CD4-positive, alpha-beta memory T cell (primary cell): Measurements from ENCODE around the gene SPEM3. TPM values are rescaled to one million over a fixed set of nuclear protein-coding genes. Genes with fewer than 3 reads are reported as not detected.
A peak's percentile ranks its signal among the peaks of the same experiment; 100 is the strongest.

ENCODE experiments used
- CTCF ChIA-PET: fragments of 350-600 bp; sonication (Branson Sonifier 250); formaldehyde crosslinking; loops from one replicate; lab custom pipeline; 2021; ENCODE audit warnings: inconsistent platforms; ENCODE audit not compliant: partially characterized antibody; lab: Charles Lee
- POLR2A ChIA-PET: fragments of 350-600 bp; sonication (Branson Sonifier 250); formaldehyde crosslinking; loops from one replicate; lab custom pipeline; 2021; ENCODE audit not compliant: partially characterized antibody; lab: Charles Lee
- DNase-seq, 5 donors: peaks; one replicate each; pipeline versions ENCODE4 v3.0.0 to v3.0.0-alpha.2; 2020 to 2022; ENCODE audit warnings: mixed read lengths in 1 of 5
- H3K27ac ChIP-seq: one replicate; pipeline ENCODE4 v1.7.0; 2013; ENCODE audit warnings: low read depth, low read length
- H3K27me3 ChIP-seq: 2 replicates; pipeline ENCODE4 v1.7.0; 2013; ENCODE audit warnings: mild to moderate bottlenecking, low read length, moderate library complexity; ENCODE audit not compliant: insufficient read depth
- H3K36me3 ChIP-seq: 2 replicates; pipeline ENCODE4 v1.7.0; 2013; ENCODE audit warnings: mild to moderate bottlenecking, low read length, moderate library complexity; ENCODE audit not compliant: insufficient read depth
- H3K4me1 ChIP-seq: 2 replicates; pipeline ENCODE4 v1.7.0; 2013; ENCODE audit warnings: mild to moderate bottlenecking, low read length, moderate library complexity; ENCODE audit not compliant: insufficient read depth
- H3K4me3 ChIP-seq, 2 donors: one replicate each; pipeline ENCODE4 v1.7.0; 2013; ENCODE audit warnings: low read length in 2 of 2, mild to moderate bottlenecking in 1 of 2
- H3K9me3 ChIP-seq, 2 donors: one replicate each; pipeline ENCODE4 v1.7.0; 2013; ENCODE audit warnings: low read length in 2 of 2, control low read depth in 1 of 2; ENCODE audit not compliant: control insufficient read depth in 1 of 2
- H3K27ac Mint-ChIP-seq, 7 donors: one replicate each; pipeline ENCODE4 v1.8.0; 2020 to 2021; ENCODE audit warnings: mixed read lengths in 7 of 7, mild to moderate bottlenecking in 6 of 7, inconsistent platforms in 3 of 7, moderate library complexity in 3 of 7
- H3K27me3 Mint-ChIP-seq, 2 donors: one replicate each; pipeline ENCODE4 v1.8.0; 2020 to 2021; ENCODE audit warnings: mixed read lengths in 2 of 2
- H3K36me3 Mint-ChIP-seq, 2 donors: one replicate each; pipeline ENCODE4 v1.8.0; 2020 to 2021; ENCODE audit warnings: mixed read lengths in 2 of 2, inconsistent platforms in 1 of 2, mild to moderate bottlenecking in 1 of 2
- H3K4me1 Mint-ChIP-seq, 4 donors: one replicate each; pipeline ENCODE4 v1.8.0; 2020 to 2021; ENCODE audit warnings: mixed read lengths in 4 of 4, mild to moderate bottlenecking in 1 of 4
- H3K4me3 Mint-ChIP-seq, 8 donors: one replicate each; pipeline ENCODE4 v1.8.0; 2020 to 2021; ENCODE audit warnings: mixed read lengths in 8 of 8, mild to moderate bottlenecking in 7 of 8, moderate library complexity in 6 of 8, inconsistent platforms in 3 of 8
- H3K9me3 Mint-ChIP-seq, 8 donors: one replicate each; pipeline ENCODE4 v1.8.0; 2020 to 2021; ENCODE audit warnings: mixed read lengths in 8 of 8, mild to moderate bottlenecking in 5 of 8, inconsistent platforms in 3 of 8, moderate library complexity in 1 of 8
- intact Hi-C: fragments of 100-400 bp; cut with micrococcal nuclease; formaldehyde crosslinking; loops from one replicate; pipeline ENCODE4 v1.15.1; 2023
- polyA plus RNA-seq, 2 donors: library from polyadenylated mRNA; unstranded; fragments of 300-500 nt; fragmentation: Illumina TruSeq; gene quantifications; one replicate each; pipeline ENCODE4 v1.2.3, GENCODE V29; 2021
- total RNA-seq, 2 experiments: library from RNA; stranded (reverse); gene quantifications; one replicate each; pipeline ENCODE4 v1.2.3, GENCODE V29; 2021

The SPEM3 gene
- total and polyA plus RNA-seq, 4 experiments from 2014 or later = not detected

GRCh38 chr17:7403043-7403726 is 25.5 kb upstream of the SPEM3 start:
- Mint-ChIP-seq H3K4me1 (peaks cover 15 to 37% (median 16%) of the 10 kb centered on the region in 4 donors), H3K27me3 (peaks cover 0 to 2% of the 10 kb centered on the region in 2 donors), H3K9me3 (no peaks in the 10 kb centered on the region), H3K36me3 (peaks cover 0 to 7% of the 10 kb centered on the region in 2 donors), H3K27ac (peak overlapping the region; percentile 17 to 99 (median 97)), H3K4me3 (peak overlapping the region; percentile 93 to 98 (median 97))
- peaks cover 17% of the 10 kb centered on the region for H3K4me1 ChIP-seq
- H3K27me3 ChIP-seq = no peaks in the 10 kb centered on the region
- DNase-seq = no peak
- ChIA-PET CTCF (interaction anchor here (1.0 to 2.9 kb wide), 3 partner anchors 9 to 33 kb away, joined by 3 to 23 read pairs (median 3); partner anchors contain the start of gene TMEM102), POLR2A (interaction anchor here (1.0 to 3.7 kb wide), 16 partner anchors 9 to 735 kb away, joined by 3 to 69 read pairs (median 9); partner anchors contain the start of genes ACAP1, MPDU1, NEURL4 and PLSCR3)
- H3K9me3 ChIP-seq = no peaks in the 10 kb centered on the region
- intact Hi-C loops = no loop called here
- peak overlapping the region; percentile 73 to 77 for H3K4me3 ChIP-seq
- H3K36me3 ChIP-seq = no peaks in the 10 kb centered on the region
- H3K27ac ChIP-seq = peak overlapping the region; percentile 51

- no peaks in the 10 kb centered on the region for H3K9me3 ChIP-seq
- intact Hi-C loops = no loop called here
Observed at GRCh38 chr17:7403727-7403976, 25.0 kb upstream of the SPEM3 start.

GRCh38 chr17:7403977-7404736 is 24.5 kb upstream of the SPEM3 start, which contains the start of gene TMEM256:
TSS of gene TMEM256 (minus strand) at chr17:7404097. CDS start at chr17:7404084, 13 bp downstream.
- H3K27ac ChIP-seq = peak within 1 kb of the TSS; percentile 51
- intact Hi-C loops = loop anchor here (1.0 kb wide), 10 partner anchors 10 to 282 kb away; partner anchors contain the start of genes ACAP1, EIF5A, ELP5 and NEURL4
- no peaks in the 10 kb centered on the region for H3K9me3 ChIP-seq
- H3K4me3 ChIP-seq = peak within 1 kb of the TSS; percentile 73 to 77
- CTCF ChIA-PET = interaction anchor here (0.8 to 2.9 kb wide), 3 partner anchors 19 to 48 kb away, joined by 3 to 23 read pairs (median 4); partner anchors contain the start of gene TMEM102
- H3K9me3 Mint-ChIP-seq = no peaks in the 10 kb centered on the region
- peak within 1 kb of the TSS; percentile 89 to 99 (median 98) for H3K27ac Mint-ChIP-seq
- peaks cover 16 to 40% (median 18%) of the 10 kb centered on the region in 4 donors for H3K4me1 Mint-ChIP-seq
- POLR2A ChIA-PET = interaction anchor here (0.6 to 3.7 kb wide), 20 partner anchors 10 to 734 kb away, joined by 3 to 69 read pairs (median 6); partner anchors contain the start of genes ACAP1, DVL2, MPDU1 and NEURL4
- H3K4me3 Mint-ChIP-seq = peak within 1 kb of the TSS; percentile 93 to 98 (median 97)
- DNase-seq = peak; percentile 91 to 98 (median 94)
- peaks cover 2% of the 10 kb centered on the region in 2 donors for H3K27me3 Mint-ChIP-seq
- peaks cover 0 to 7% of the 10 kb centered on the region in 2 donors for H3K36me3 Mint-ChIP-seq
- H3K36me3 ChIP-seq = no peaks in the 10 kb centered on the region
- no peaks in the 10 kb centered on the region for H3K27me3 ChIP-seq
- peaks cover 17% of the 10 kb centered on the region for H3K4me1 ChIP-seq

More at GRCh38 chr17:7403727-7403976, 25.0 kb upstream of the SPEM3 start:
- ChIA-PET POLR2A (interaction anchor here (0.6 to 3.7 kb wide), 19 partner anchors 9 to 735 kb away, joined by 3 to 69 read pairs (median 8); partner anchors contain the start of genes ACAP1, DVL2, MPDU1 and NEURL4), CTCF (interaction anchor here (0.8 to 2.9 kb wide), 3 partner anchors 19 to 48 kb away, joined by 3 to 23 read pairs (median 4); partner anchors contain the start of gene TMEM102)
- Histone ChIP-seq H3K4me1 (peaks cover 17% of the 10 kb centered on the region), H3K27me3 (no peaks in the 10 kb centered on the region), H3K4me3 (peak overlapping the region; percentile 73 to 77), H3K36me3 (no peaks in the 10 kb centered on the region), H3K27ac (peak overlapping the region; percentile 51)
- H3K27me3 Mint-ChIP-seq = peaks cover 0 to 2% of the 10 kb centered on the region in 2 donors
- H3K4me1 Mint-ChIP-seq = peaks cover 15 to 37% (median 16%) of the 10 kb centered on the region in 4 donors
- no peaks in the 10 kb centered on the region for H3K9me3 Mint-ChIP-seq
- H3K27ac Mint-ChIP-seq = peak overlapping the region; percentile 89 to 99 (median 98)
- H3K36me3 Mint-ChIP-seq = peaks cover 0 to 7% of the 10 kb centered on the region in 2 donors
- no peak for DNase-seq
- H3K4me3 Mint-ChIP-seq = peak overlapping the region; percentile 93 to 98 (median 97)

GRCh38 chr17:7404737-7405349 is 23.8 kb upstream of the SPEM3 start:
- CTCF ChIA-PET = interaction anchor here (0.8 to 2.9 kb wide), 2 partner anchors 32 to 49 kb away, joined by 4 to 23 read pairs; partner anchors contain the start of gene TMEM102
- peaks cover 15 to 47% (median 20%) of the 10 kb centered on the region in 4 donors for H3K4me1 Mint-ChIP-seq
- H3K36me3 Mint-ChIP-seq = peaks cover 0 to 7% of the 10 kb centered on the region in 2 donors
- H3K36me3 ChIP-seq = no peaks in the 10 kb centered on the region
- H3K9me3 ChIP-seq = no peaks in the 10 kb centered on the region
- peak overlapping the region; percentile 73 to 77 for H3K4me3 ChIP-seq
- intact Hi-C loops = loop anchor here (1.0 kb wide), 10 partner anchors 11 to 281 kb away; partner anchors contain the start of genes ACAP1, EIF5A, ELP5 and NEURL4
- H3K4me1 ChIP-seq = peaks cover 17% of the 10 kb centered on the region
- H3K4me3 Mint-ChIP-seq = peak overlapping the region; percentile 93 to 98 (median 97)
- no peaks in the 10 kb centered on the region for H3K9me3 Mint-ChIP-seq
- peak in 1 of 5 donors; percentile 83 for DNase-seq
- peak overlapping the region; percentile 89 to 99 (median 98) for H3K27ac Mint-ChIP-seq
- peak overlapping the region; percentile 51 for H3K27ac ChIP-seq
- POLR2A ChIA-PET = interaction anchor here (0.6 to 3.7 kb wide), 20 partner anchors 11 to 734 kb away, joined by 3 to 69 read pairs (median 8); partner anchors contain the start of genes ACAP1, MPDU1, NEURL4 and PLSCR3
- peaks cover 2% of the 10 kb centered on the region in 2 donors for H3K27me3 Mint-ChIP-seq
- no peaks in the 10 kb centered on the region for H3K27me3 ChIP-seq

GRCh38 chr17:7405350-7406234 is 23.1 kb upstream of the SPEM3 start:
- intact Hi-C loops = no loop called here
- H3K27ac Mint-ChIP-seq = peak overlapping the region; percentile 70 to 92 (median 86)
- peak overlapping the region; percentile 74 to 89 (median 80) for H3K4me3 Mint-ChIP-seq
- ChIA-PET POLR2A (interaction anchor here (3.4 to 3.7 kb wide), 2 partner anchors 11 to 21 kb away, joined by 14 to 49 read pairs; partner anchors contain the start of gene PLSCR3), CTCF (no interaction called here)
- Histone ChIP-seq H3K27ac (peak overlapping the region; percentile 51), H3K36me3 (no peaks in the 10 kb centered on the region), H3K4me3 (peak overlapping the region; percentile 23 to 77), H3K4me1 (peaks cover 17% of the 10 kb centered on the region), H3K9me3 (no peaks in the 10 kb centered on the region), H3K27me3 (no peaks in the 10 kb centered on the region)
- H3K4me1 Mint-ChIP-seq = peaks cover 15 to 48% (median 20%) of the 10 kb centered on the region in 4 donors
- peaks cover 0 to 7% of the 10 kb centered on the region in 2 donors for H3K36me3 Mint-ChIP-seq
- DNase-seq = no peak
- peaks cover 2% of the 10 kb centered on the region in 2 donors for H3K27me3 Mint-ChIP-seq
- H3K9me3 Mint-ChIP-seq = no peaks in the 10 kb centered on the region
